NAMALWA (cell line): ENCODE data around the gene RWDD2A.
A peak's percentile ranks its signal among the peaks of the same experiment; 100 is the strongest.

Experiments
- DNase-seq: peaks from one replicate; pipeline ENCODE4 v3.0.0-alpha.2; 2015; ENCODE audit warnings: low spot score

The RWDD2A gene

GRCh38 chr6:83199173-83199862 lies 6.2 kb downstream of the RWDD2A start:
- no peak for DNase-seq

- no peak for DNase-seq
These were observed 6.7 kb downstream of the RWDD2A start for GRCh38 chr6:83199863-83200225.

- no peak for DNase-seq
These were observed 8.9 kb downstream of the RWDD2A start for GRCh38 chr6:83202031-83202430.

- DNase-seq = peak; percentile 85
These were observed 22.2 kb downstream of the RWDD2A start for GRCh38 chr6:83215131-83216047.

- DNase-seq = no peak
These were observed 23.6 kb downstream of the RWDD2A start for GRCh38 chr6:83216806-83217205.

GRCh38 chr6:83218646-83219045 lies 25.5 kb downstream of the RWDD2A start:
- DNase-seq = no peak

GRCh38 chr6:83220121-83220520 lies 27.0 kb downstream of the RWDD2A start:
- DNase-seq = no peak

- no peak for DNase-seq
These were observed 28.1 kb downstream of the RWDD2A start for GRCh38 chr6:83221276-83221675.

GRCh38 chr6:83221889-83222479 lies 28.8 kb downstream of the RWDD2A start:
- peak; percentile 64 for DNase-seq

- no peak for DNase-seq
These were observed 33.4 kb downstream of the RWDD2A start for GRCh38 chr6:83226517-83226916.

GRCh38 chr6:83231146-83231545 lies 38.0 kb downstream of the RWDD2A start:
- DNase-seq = no peak

GRCh38 chr6:83247471-83247870 lies 54.3 kb downstream of the RWDD2A start:
- no peak for DNase-seq
